ENCODE results near the gene ATAD3B. TPM values are rescaled to one million over a fixed set of nuclear protein-coding genes. Genes with fewer than 3 reads are reported as not detected.

The ATAD3B gene
- polyA plus RNA-seq, 1 donor from 2014 or later = 57.2 TPM

GRCh38 chr1:1536938-1537546, 65.5 kb downstream of the ATAD3B start:
- no peaks in the 10 kb centered on the region for H3K9me2 ChIP-seq (ENCODE audit: insufficient read depth, low read length)
- H3F3A ChIP-seq (ENCODE audit: insufficient read depth, low read length, poor library complexity, severe bottlenecking) = no peaks in the 10 kb centered on the region
- peaks cover 5% of the 10 kb centered on the region for H3K36me3 ChIP-seq (ENCODE audit: insufficient read depth, low read length)
- H3K4me2 ChIP-seq (ENCODE audit: low read length) = no peak overlapping the region
- H3K27me3 ChIP-seq (ENCODE audit: insufficient read depth, low read depth, low read length) = no peaks in the 10 kb centered on the region
- no peaks in the 10 kb centered on the region for H4K20me1 ChIP-seq (ENCODE audit: insufficient read depth)
- TF ChIP-seq MXI1 (conservative IDR thresholded peaks at IDR 0.05; ENCODE audit: poor library complexity, severe bottlenecking) (no peak), POLR2AphosphoS5 (IDR thresholded peaks at IDR 0.05) (no peak), EZH2 (IDR thresholded peaks at IDR 0.05; ENCODE audit: borderline replicate concordance, insufficient read depth, low read length, poor library complexity, severe bottlenecking) (no peak), TAF1 (IDR thresholded peaks at IDR 0.05; ENCODE audit: low read depth) (no peak), REST (IDR thresholded peaks at IDR 0.05; ENCODE audit: borderline replicate concordance) (no peak), EP300 (conservative IDR thresholded peaks at IDR 0.05; ENCODE audit: poor library complexity, severe bottlenecking) (no peak)
- TF ChIP-seq, protein P1, sequence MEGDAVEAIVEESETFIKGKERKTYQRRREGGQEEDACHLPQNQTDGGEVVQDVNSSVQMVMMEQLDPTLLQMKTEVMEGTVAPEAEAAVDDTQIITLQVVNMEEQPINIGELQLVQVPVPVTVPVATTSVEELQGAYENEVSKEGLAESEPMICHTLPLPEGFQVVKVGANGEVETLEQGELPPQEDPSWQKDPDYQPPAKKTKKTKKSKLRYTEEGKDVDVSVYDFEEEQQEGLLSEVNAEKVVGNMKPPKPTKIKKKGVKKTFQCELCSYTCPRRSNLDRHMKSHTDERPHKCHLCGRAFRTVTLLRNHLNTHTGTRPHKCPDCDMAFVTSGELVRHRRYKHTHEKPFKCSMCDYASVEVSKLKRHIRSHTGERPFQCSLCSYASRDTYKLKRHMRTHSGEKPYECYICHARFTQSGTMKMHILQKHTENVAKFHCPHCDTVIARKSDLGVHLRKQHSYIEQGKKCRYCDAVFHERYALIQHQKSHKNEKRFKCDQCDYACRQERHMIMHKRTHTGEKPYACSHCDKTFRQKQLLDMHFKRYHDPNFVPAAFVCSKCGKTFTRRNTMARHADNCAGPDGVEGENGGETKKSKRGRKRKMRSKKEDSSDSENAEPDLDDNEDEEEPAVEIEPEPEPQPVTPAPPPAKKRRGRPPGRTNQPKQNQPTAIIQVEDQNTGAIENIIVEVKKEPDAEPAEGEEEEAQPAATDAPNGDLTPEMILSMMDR (IDR thresholded peaks at IDR 0.05; ENCODE audit: poor library complexity, severe bottlenecking) = no peak
- H3K4me3 ChIP-seq (ENCODE audit: low read length) = no peak overlapping the region
- H3K9ac ChIP-seq (ENCODE audit: low read length) = no peak overlapping the region
- H2AFZ ChIP-seq (ENCODE audit: low read depth, low read length) = no peak overlapping the region
- no peak overlapping the region for H3K27ac ChIP-seq (ENCODE audit: low read length)
- H3K9me3 ChIP-seq (ENCODE audit: low read length) = no peaks in the 10 kb centered on the region
- no peaks in the 10 kb centered on the region for H3K79me2 ChIP-seq (replicated peaks; ENCODE audit: insufficient read depth, low read length)

GRCh38 chr1:1537626-1538250, 66.2 kb downstream of the ATAD3B start:
- Histone ChIP-seq H3K9me2 (ENCODE audit: insufficient read depth, low read length) (no peaks in the 10 kb centered on the region), H3F3A (ENCODE audit: insufficient read depth, low read length, poor library complexity, severe bottlenecking) (no peaks in the 10 kb centered on the region), H3K9ac (ENCODE audit: low read length) (no peak overlapping the region), H3K9me3 (ENCODE audit: low read length) (no peaks in the 10 kb centered on the region), H3K79me2 (replicated peaks; ENCODE audit: insufficient read depth, low read length) (no peaks in the 10 kb centered on the region), H3K27ac (ENCODE audit: low read length) (no peak overlapping the region), H3K4me2 (ENCODE audit: low read length) (no peak overlapping the region), H3K4me3 (ENCODE audit: low read length) (no peak overlapping the region), H3K36me3 (ENCODE audit: insufficient read depth, low read length) (peaks cover 5% of the 10 kb centered on the region), H4K20me1 (ENCODE audit: insufficient read depth) (no peaks in the 10 kb centered on the region), H3K27me3 (ENCODE audit: insufficient read depth, low read depth, low read length) (no peaks in the 10 kb centered on the region), H2AFZ (ENCODE audit: low read depth, low read length) (no peak overlapping the region)
- TF ChIP-seq POLR2AphosphoS5 (IDR thresholded peaks at IDR 0.05) (no peak), RAD21 (conservative IDR thresholded peaks at IDR 0.05) (no peak), MXI1 (conservative IDR thresholded peaks at IDR 0.05; ENCODE audit: poor library complexity, severe bottlenecking) (no peak), TAF1 (IDR thresholded peaks at IDR 0.05; ENCODE audit: low read depth) (no peak), SMC3 (conservative IDR thresholded peaks at IDR 0.05; ENCODE audit: poor library complexity) (no peak), EZH2 (IDR thresholded peaks at IDR 0.05; ENCODE audit: borderline replicate concordance, insufficient read depth, low read length, poor library complexity, severe bottlenecking) (no peak), EP300 (conservative IDR thresholded peaks at IDR 0.05; ENCODE audit: poor library complexity, severe bottlenecking) (no peak), REST (IDR thresholded peaks at IDR 0.05; ENCODE audit: borderline replicate concordance) (no peak)
